GM12878 (cell line): Measurements from ENCODE around the gene HS6ST1.

Experiments
- CTCF ChIP-seq, 3 experiments: IDR thresholded peaks in 2 of 3; conservative IDR thresholded peaks in 1 of 3; 2 replicates each; pipeline ENCODE4 v1.5.1; 2011; ENCODE audit warnings: low read depth in 3 of 3, low read length in 3 of 3, mild to moderate bottlenecking in 3 of 3, control low read depth in 2 of 3, moderate library complexity in 2 of 3, inconsistent platforms in 1 of 3, mixed read lengths in 1 of 3; ENCODE audit not compliant: control insufficient read depth in 2 of 3, insufficient read depth in 1 of 3; ENCODE audit errors: extremely low read depth in 1 of 3
- NBN ChIP-seq: fragments of 450-650 bp; IDR thresholded peaks from 2 replicates; pipeline ENCODE4 v1.6.1; 2016
- REST ChIP-seq: IDR thresholded peaks from 2 replicates; pipeline ENCODE4 v1.6.1; 2012; ENCODE audit warnings: mild to moderate bottlenecking, low read depth, low read length

GRCh38 chr2:128291161-128291843, 27.4 kb downstream of the HS6ST1 start:
- TF ChIP-seq CTCF (IDR thresholded peaks at IDR 0.05 in 2 of 3, conservative IDR thresholded peaks at IDR 0.05 in 1 of 3; ENCODE audit: control insufficient read depth in 2 of 3, extremely low read depth in 1 of 3, insufficient read depth in 1 of 3, low read depth in 3 of 3, low read length in 3 of 3): no peak
- TF ChIP-seq NBN: no peak
- no peak for TF ChIP-seq REST
